Testis (tissue), 3 donors: Measurements from ENCODE around the gene KCTD14. TPM values are rescaled to one million over a fixed set of nuclear protein-coding genes. Genes with fewer than 3 reads are reported as not detected.

ENCODE experiments used
- polyA plus RNA-seq: library from polyadenylated mRNA; stranded (reverse); fragments of 350-450 nt; fragmentation: Illumina TruSeq; extraction: RNeasy Lipid Tissue Mini Kit (QIAGEN cat#74804); gene quantifications from one replicate; pipeline ENCODE4 v1.2.3, GENCODE V29; 2014; ENCODE audit warnings: low read depth, low replicate concordance; ENCODE audit not compliant: insufficient read depth
- total RNA-seq, 2 donors: library from RNA; depleted of rRNA; stranded (reverse); fragments of >200 nt; gene quantifications; one replicate each; pipeline ENCODE4 v1.2.3, GENCODE V29; 2016

Gene KCTD14
- total and polyA plus RNA-seq, 3 donors from 2014 or later: 0.71 to 3.8 (median 1.4) TPM

Other genes with a start within 250 kb of the KCTD14 start
- 100 to 1,000 TPM in 1 of 2 donors, 10 to 100 TPM in 1; 94.6 to 168 TPM for gene RSF1, start 202.6 kb downstream of the KCTD14 start, total RNA-seq
- gene RSF1, start 202.6 kb downstream of the KCTD14 start, polyA plus RNA-seq: 17.7 TPM
- 10 to 100 TPM; 20.2 to 22.0 TPM for gene AAMDC, start 202.1 kb downstream of the KCTD14 start, total RNA-seq
- gene AAMDC, start 202.1 kb downstream of the KCTD14 start, polyA plus RNA-seq: 56.6 TPM
- 10 to 100 TPM; 37.4 to 48.2 TPM for gene INTS4, start 28.6 kb downstream of the KCTD14 start, total RNA-seq
- 20.2 TPM for gene INTS4, start 28.6 kb downstream of the KCTD14 start, polyA plus RNA-seq
- gene THRSP, start 40.6 kb upstream of the KCTD14 start, total RNA-seq: under 1 TPM in 1 of 2 donors, not detected in 1; 0.31 TPM
- gene THRSP, start 40.6 kb upstream of the KCTD14 start, polyA plus RNA-seq: 0.37 TPM
- gene NDUFC2, start 56.6 kb upstream of the KCTD14 start, total RNA-seq: 100 to 1,000 TPM in 1 of 2 donors, 10 to 100 TPM in 1; 94.7 to 105 TPM
- gene NDUFC2, start 56.6 kb upstream of the KCTD14 start, polyA plus RNA-seq: 210 TPM
- 10 to 100 TPM; 61.2 to 61.5 TPM for gene ALG8, start 116.3 kb upstream of the KCTD14 start, total RNA-seq
- gene ALG8, start 116.3 kb upstream of the KCTD14 start, polyA plus RNA-seq: 115 TPM
- gene KCTD21, start 165.3 kb upstream of the KCTD14 start, total RNA-seq: 10 to 100 TPM; 14.2 to 14.7 TPM
- 10.2 TPM for gene KCTD21, start 165.3 kb upstream of the KCTD14 start, polyA plus RNA-seq
- 10 to 100 TPM; 25.8 to 33.5 TPM for gene USP35, start 165.6 kb upstream of the KCTD14 start, total RNA-seq
- 10.5 TPM for gene USP35, start 165.6 kb upstream of the KCTD14 start, polyA plus RNA-seq